Stimulated activated CD4-positive, alpha-beta T cell treated with anti-CD3 and anti-CD28 coated beads, Interleukin-12 subunit alpha, Interleukin-12 subunit beta, amount 100 ng/mL, for 24 hours (primary cell): ENCODE results near the gene SCIN.
A peak's percentile ranks its signal among the peaks of the same experiment; 100 is the strongest.
"Not testable (repeated sequence)": the region's sequence is repeated elsewhere in the genome, so short reads cannot be mapped to it uniquely, and the experiment has no call there.

Source experiments
- DNase-seq, 2 experiments: peaks; one replicate each; pipeline ENCODE4 v3.0.0-alpha.2; 2020; ENCODE audit warnings: low read depth in 2 of 2

SCIN gene

DNA sequence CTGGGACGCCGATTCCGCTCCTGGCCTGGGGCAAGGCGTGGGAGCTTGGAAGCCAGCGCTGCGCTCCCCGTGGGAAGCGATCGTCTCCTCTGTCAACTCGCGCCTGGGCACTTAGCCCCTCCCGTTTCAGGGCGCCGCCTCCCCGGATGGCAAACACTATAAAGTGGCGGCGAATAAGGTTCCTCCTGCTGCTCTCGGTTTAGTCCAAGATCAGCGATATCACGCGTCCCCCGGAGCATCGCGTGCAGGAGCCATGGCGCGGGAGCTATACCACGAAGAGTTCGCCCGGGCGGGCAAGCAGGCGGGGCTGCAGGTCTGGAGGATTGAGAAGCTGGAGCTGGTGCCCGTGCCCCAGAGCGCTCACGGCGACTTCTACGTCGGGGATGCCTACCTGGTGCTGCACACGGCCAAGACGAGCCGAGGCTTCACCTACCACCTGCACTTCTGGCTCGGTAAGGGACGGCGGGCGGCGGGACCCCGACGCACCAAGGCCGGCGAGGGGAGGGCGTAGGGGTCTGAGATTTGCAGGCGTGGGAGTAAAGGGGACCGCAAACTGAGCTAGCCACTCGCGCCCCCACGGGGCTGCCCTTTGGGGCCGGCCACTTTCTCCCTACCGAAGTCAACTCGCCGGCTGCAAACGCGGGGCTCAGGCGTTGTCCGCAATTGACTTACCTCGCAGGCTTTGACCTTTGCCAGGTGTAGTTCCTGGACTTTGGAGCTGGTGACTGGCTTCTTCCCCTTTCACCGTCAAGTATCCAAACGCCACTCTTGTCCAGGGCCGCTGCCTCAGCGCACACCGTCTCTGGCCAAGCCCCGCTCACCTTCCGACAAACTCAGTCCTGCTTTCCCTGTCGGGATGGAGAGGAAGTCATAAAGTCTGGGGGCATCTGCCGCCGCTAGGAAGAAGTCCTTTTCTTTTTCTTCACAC, at the start of gene SCIN:
Gene SCIN, plus strand, starts transcription at position 187 of the 928 bp plus-strand sequence. Its CDS starts 67 bp downstream, at position 254.
- DNase-seq = peak in 1 of 2 experiments; percentile 11

DNA sequence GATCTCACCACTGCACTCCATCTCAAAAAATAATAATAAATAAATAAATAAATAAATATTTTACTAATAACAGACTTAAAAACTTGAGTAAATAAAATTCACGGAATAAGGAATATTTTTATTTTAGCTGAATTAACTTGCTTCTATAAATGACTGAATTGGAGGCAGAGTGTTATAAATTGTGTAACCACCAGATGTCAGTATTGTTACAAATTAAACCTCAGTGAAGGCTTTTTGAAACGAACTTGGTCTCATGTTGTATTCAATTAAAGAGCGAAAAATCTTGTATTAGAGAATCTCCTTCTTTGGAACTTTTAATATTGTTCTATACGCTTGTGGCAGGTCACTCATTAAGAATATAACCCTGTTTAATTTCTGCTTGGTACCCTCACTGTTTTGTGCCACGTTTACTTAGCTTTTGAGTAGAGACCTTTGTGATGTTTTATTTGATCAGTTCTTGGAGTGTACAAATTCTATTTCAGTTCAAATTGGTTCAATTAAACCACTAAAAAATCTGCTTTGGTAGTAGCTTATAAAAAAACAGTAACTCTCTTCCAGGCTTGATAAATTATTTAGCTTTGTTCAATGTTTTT, 45.6 kb upstream of the SCIN start:
- DNase-seq = no peak

DNA sequence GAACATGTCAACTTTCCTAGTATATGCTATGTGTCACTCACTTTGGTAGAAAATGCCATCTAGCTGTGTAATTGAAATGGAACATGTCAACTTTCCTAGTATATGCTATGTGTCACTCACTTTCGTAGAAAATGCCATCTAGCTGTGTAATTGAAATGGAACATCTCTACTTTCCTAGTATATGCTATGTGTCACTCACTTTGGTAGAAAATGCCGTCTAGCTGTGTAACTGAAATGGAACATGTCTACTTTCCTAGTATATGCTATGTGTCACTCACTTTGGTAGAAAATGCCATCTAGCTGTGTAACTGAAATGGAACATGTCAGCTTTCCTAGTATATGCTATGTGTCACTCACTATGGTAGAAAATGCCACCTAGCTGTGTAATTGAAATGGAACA, 43.8 kb upstream of the SCIN start:
- DNase-seq = not testable (repeated sequence)

DNA sequence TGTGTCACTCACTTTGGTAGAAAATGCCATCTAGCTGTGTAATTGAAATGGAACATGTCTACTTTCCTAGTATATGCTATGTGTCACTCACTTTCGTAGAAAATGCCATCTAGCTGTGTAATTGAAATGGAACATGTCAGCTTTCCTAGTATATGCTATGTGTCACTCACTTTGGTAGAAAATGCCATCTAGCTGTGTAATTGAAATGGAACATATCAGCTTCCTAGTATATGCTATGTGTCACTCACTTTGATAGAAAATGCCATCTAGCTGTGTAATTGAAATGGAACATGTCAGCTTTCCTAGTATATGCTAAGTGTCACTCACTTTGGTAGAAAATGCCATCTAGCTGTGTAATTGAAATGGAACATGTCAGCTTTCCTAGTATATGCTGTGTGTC, 42.9 kb upstream of the SCIN start:
- not testable (repeated sequence) for DNase-seq

DNA sequence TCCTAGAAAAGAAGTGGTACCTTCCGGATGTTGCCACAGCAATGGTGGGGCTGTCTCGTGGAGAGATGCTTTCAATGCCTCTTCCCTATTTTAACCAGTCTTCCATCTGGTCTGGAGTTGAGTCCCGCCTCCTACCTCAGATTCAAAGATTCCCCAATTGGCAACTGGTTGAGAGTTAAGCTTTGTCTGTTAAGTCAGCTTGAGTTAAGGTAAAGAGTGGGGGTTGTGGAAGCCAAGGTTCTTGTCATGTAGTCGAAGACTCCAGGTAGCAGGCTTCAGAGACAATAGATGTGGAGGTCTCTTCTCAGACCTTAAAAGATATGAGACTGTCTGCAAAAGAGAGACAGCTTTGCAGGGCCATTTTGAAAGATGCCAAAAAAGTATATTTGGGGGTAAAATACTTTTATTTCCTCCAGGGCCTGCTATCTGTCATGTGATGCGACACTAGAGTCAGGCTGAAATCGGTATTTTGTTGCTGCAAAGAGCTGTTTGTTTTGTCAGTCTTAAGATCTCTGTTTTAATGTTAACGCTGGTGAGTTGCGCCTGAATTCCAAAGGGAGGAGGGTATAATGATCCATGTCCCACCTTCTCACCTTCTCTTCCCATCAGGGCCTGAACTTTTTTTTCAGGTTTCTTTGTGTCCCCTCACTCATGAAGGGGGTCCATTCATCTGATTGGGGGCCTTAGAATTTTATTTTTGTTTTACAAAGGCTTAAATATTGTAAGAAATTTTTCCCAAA, 40.4 kb upstream of the SCIN start:
- DNase-seq = no peak

DNA sequence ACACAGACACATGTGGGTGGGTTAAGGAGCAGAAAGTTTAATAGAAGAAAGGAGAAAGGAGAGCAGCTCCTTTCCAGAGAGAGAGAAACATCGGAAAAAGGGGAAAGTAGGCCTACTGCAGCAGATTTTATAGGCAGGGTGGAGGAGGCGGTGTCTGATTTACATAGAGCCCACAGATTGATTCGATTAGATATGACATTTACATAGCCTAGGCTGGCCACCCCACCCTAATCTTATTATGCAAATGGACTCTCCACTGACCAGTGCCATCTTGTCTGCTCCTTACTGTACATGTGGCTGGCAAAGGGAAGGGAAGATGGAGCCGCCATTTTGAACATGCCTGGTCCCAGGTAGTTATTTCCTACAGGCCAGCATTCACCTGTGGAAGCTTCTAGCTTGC, 38.7 kb upstream of the SCIN start:
- no peak for DNase-seq

DNA sequence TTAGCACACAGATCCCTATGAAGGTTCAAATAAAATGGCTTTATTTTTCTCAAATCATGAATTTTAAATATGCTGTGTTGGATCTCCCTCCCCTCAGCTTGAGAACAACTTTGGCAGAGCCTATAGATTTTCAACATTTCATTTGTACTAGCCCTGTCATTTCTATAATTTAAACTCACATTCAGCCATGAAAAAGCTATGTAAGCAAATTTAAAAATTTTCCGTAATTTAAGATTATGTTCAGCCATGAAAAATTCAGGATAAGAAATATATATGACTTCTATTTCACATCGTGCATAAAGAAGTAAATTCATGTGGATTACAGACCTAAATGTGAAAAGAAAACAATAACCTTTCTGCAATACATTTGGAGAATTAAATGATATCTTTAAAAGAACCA, 36.5 kb upstream of the SCIN start:
- no peak for DNase-seq

DNA sequence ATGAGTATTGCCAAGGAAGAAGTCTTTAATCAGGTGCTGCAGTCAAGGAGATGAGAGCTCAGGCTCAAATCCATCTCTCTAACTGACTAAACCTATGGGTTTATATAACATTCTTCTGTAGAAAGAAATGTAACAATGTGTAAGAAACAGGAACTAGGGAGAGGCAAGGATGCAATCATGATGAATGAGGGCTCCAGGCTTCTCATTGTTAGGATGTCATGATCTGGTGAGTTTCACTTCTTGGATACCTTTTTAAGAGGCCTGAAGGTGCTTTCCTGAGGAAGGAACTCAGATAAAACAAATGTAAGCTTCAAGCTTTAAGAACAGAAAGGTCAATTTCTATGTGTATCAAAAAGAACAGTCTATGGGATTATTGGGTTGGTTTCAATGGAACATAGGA, 30.8 kb upstream of the SCIN start:
- no peak for DNase-seq

DNA sequence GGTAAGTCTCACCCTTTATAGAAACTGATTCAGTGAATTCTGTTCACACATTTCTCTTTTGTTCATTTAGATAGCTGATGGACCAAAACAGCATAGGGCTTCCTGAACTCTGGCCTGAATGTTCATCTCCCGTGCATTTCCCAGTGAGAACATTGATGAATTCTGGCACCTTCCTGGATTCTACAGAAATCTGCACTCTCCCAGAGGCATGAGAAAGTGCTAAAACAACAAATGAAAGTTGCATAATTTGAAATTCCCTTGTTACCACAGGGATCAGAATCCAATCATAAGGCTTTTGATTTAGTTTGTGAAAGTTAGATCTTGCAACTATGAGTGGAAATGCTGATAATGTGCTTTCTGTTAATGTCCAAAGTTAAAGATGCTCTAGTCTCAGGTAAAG, 29.7 kb upstream of the SCIN start:
- DNase-seq = no peak

DNA sequence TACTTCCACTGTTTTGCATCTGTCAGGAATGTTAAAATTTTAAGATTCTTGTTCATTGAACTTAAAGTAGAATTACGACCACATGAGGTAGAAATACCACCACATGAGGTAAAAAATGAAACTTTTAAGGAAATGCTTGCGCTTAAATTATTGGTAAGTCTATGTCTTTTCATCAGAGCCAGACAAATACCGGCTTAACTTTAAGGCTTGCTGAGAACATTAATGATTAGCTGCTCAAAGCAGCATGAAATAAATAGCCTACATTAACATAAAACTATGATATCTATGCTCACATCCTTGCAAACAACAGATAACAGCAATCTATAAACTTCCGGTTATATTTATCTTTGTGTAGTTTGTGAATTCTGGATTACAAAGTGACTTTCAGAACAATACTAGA, 26.9 kb upstream of the SCIN start:
- DNase-seq = no peak

DNA sequence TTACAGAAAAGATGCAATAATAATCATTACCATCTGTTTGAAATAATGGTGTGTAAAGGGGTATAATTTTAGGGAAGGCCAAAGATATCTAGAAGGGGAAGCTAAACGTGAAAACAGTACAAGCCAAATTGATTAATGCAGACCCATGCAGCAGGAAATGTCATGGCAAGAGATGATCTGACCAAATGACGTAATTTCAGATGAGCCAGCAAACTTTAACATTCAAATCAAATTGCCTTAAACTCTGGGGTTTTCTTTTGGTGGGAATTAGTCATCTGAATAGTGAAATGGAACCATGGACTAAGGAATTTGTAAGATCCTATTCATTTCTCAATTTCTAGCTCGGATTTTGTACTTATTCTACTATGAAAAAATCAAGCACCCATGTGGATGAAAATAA, 21.4 kb upstream of the SCIN start:
- no peak for DNase-seq

DNA sequence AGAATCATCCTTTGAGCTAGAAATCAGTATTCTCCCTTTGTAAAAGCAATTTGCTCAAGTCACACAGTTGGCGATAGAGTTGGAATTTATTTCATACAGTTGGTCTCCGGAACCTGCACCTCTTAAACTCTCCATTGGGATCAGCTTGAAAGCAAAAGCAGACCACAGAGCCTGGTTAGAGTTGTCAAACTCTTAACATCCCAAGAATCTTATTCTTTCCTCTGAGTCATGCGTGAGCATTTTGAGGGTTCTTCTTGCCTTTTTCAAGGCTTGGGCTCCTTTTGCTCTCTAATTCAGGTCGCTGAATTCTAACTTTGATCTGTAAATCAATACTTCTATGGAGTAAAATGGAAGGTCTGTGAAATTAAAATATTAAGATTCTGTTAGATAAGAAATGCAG, 19.6 kb upstream of the SCIN start:
- DNase-seq = no peak

DNA sequence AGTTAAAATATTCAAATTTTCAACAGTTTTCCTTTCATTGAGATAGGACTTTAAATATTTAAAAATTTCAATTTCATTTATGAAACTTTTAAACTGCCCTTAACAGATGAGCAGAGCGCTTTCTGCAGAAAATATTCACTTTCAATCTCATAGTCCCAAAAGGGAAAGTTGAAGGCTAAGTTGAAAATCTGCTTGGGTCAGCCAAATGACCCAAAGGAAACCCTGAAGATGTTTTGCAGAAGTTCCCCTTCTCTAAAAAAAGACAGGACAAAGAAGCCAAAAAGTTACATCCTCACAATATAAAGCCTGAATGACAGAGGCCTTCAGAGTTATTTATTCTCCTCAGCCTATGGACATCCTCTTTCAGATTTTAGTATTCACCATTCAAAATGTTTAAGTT, 17.6 kb upstream of the SCIN start:
- no peak for DNase-seq

DNA sequence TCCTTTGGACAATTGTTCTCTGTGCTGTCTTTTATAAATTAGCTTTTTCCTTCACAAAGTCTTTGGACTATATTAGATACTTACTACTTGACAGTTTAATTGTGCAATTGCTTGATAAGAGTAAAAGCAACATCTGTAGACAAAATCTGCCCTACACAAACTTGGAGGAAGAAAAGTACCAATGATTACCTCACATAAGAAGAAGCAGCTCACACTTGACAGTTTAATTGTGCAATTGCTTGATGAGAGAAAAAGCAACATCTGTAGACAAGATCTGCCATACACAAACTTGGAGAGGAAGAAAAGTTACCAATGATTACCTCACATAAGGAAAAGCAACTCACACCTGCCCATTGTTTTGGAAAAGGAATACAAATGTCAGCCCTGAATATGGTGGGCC, 17.1 kb upstream of the SCIN start:
- DNase-seq = no peak

DNA sequence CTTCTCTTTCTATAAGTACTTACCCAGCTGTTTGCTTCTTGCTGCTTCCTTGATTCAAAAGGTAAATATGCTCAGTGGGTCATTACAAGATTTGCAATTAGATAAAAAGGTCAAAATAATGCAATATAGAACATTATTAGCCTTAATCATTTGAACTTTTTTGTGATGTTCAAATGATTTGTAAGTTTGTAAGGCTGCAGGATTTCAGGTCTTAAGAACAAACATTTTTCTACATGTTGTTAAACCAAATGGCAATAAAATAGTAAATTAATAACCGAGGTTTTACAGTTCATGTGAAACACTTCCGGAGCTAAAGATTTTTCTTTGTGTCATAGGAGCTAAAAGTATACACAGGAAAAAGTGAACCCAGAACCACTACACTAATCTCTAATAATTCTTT, 16.2 kb upstream of the SCIN start:
- no peak for DNase-seq

DNA sequence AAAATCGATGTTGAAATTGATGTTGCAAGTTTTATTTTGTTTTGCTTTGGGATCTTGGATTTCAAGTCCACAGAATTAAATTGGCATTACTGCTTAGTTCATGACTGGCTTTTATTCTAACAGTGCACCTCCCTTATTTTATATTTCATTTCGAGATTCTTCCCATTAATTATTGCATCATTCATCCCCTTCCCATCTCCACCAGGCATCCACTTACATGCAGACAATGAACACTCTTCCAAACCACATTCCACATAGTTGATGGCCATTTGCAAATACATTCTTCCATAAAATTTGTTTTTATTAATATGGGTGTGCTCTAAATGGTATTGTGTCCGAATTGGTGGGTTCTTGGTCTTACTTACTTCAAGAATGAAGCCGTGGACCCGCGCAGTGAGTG, 15.6 kb upstream of the SCIN start:
- DNase-seq = no peak

DNA sequence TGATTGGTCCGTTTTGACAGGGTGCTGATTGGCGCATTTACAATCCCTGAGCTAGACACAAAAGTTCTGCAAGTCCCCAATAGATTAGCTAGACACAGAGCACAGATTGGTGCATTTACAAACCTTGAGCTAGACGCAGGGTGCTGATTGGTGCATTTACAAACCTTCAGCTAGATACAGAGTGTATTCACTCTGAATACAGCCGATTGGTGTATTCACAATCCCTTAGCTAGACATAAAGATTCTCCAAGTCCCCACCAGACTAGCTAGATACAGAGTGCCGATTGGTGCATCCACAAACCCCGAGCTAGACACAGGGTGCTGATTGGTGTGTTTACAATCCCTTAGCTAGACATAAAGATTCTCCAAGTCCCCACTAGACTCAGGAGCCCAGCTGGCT, 14.8 kb upstream of the SCIN start:
- not testable (repeated sequence) for DNase-seq

DNA sequence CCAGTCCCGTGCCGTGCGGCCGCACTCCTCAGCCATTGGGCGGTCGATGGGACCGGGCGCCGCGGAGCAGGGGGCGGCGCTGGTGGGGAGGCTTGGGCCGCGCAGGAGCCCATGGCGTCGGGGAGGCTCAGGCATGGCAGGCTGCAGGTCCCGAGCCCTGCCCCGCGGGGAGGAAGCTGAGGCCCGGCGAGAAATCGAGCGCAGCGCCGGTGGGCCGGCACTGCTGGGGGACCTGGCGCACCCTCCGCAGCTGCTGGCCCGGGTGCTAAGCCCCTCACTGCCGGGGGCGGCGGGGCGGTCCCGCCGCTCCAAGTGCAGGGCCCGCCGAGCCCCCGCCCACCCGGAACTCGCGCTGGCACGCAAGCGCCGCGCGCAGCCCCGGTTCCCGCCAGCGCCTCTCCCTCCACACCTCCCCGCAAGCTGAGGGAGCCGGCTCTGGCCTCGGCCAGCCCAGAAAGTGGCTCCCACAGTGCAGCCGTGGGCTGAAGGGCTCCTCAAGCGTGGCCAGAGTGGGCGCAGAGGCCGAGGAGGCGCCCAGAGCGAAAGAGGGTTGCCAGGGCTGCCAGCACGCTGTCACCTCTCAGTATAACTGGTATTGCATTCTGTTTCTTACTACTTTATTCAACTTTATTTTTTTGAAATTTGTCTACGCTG, 14.3 kb upstream of the SCIN start:
- DNase-seq = not testable (repeated sequence)

DNA sequence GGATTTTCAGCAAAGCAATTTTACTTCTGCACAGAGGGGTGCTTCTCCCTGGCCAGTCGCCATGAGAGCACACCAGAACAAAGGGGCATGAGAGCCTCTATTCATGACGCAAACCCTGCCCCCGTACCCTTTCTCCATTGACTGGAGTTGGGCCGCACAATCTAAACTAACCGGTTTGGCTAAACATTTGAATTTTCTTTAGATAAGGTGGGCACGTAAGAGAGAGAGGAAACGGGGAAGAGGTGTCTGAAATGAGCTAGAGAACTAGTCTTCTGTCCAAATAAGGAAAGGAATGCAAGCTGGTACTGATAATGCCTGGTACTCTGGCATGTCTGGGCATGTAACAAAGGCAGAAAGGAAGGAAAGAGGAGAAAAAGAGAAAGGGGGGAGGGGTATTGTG, 13.2 kb upstream of the SCIN start:
- no peak for DNase-seq

DNA sequence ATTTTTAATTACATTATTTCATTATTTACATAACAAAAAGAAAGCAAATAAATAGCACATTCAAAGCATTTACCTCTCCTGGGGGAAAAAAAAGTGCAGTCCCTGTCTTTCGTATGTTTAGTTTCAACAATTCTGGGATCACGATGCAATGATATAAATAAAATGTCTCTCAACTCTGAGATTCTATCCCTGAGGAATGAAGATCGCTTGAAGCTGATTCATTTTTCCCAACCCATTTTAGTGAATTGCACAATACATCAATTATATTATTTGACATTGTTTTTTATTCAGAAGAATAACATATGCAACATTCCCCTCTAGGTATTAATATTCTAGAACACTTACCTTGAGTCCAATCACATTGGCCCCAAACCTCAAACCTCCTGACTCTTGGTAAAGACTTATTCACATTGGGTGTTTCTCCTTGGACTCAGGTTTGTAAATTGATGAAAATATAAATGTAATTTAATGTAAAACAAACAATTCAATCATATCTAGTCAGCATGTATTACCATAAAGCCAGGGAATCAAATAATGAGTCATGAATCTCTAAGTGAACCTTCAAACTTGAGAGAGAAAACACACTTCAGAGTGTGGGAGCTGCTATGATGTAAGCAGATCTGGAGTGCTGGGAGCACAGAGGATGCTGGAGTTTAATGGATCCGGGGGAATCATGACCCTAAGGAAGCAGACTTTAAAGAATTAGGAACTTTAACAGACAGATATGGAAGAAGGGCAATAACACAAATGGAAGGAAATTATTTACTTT, 5.3 kb upstream of the SCIN start:
- no peak for DNase-seq

DNA sequence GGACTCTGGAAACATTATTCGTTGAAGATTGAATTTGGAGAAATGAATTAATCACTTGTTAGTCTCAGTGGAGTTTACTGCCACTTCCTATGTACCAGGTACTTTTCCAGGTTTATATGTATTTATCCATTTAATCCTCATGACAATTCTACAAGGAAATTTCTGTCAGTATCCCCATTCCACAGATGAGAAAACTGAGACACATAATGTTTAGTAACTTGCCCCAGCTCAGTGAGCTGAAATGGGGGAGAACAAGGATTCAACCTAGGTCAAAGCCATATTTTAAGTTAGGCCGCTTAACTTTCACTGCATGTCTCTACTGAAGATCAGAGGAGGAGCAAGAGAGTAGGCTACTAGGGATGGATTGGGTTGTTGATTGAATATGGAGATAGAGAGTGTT, 4.6 kb upstream of the SCIN start:
- DNase-seq = no peak
